Esophagus squamous epithelium (tissue), 5 donors: ENCODE measurements around the gene TM2D3. TPM values are rescaled to one million over a fixed set of nuclear protein-coding genes. Genes with fewer than 3 reads are reported as not detected.

Source experiments
- DNase-seq: peaks from one replicate; lab custom pipeline; 2025; lab: John Stamatoyannopoulos, UW
- H3K27ac ChIP-seq, 4 donors: fragments of 200-600 bp; sonication (generic); one replicate each; pipeline ENCODE4 v1.5.1; 2016 to 2019; ENCODE audit warnings: mild to moderate bottlenecking in 1 of 4
- H3K27me3 ChIP-seq, 4 donors: fragments of 200-600 bp; sonication (generic); 1 replicate in 3 of 4; 2 replicates in 1 of 4; pipeline versions ENCODE4 v1.5.1 to v1.6.0; 2017 to 2021; ENCODE audit warnings: antibody characterized with exemption in 1 of 4
- H3K36me3 ChIP-seq, 3 donors: fragments of 200-600 bp; sonication (generic); one replicate each; pipeline ENCODE4 v1.5.1; 2016 to 2019
- H3K4me1 ChIP-seq, 3 donors: fragments of 200-600 bp; sonication (generic); one replicate each; pipeline ENCODE4 v1.5.1; 2017 to 2019
- H3K4me3 ChIP-seq, 4 donors: fragments of 200-600 bp; sonication (generic); 1 replicate in 3 of 4; 2 replicates in 1 of 4; pipeline ENCODE4 v1.5.1; 2016 to 2019; ENCODE audit warnings: mild to moderate bottlenecking in 2 of 4, moderate library complexity in 1 of 4
- H3K9me3 ChIP-seq, 3 donors: fragments of 200-600 bp; sonication (generic); one replicate each; pipeline ENCODE4 v1.5.1; 2016 to 2019
- POLR2A ChIP-seq, 4 donors: fragments of 450-650 bp; IDR thresholded peaks; one replicate each; pipeline ENCODE4 v1.6.1; 2017; ENCODE audit warnings: antibody characterized with exemption in 4 of 4, mild to moderate bottlenecking in 4 of 4, moderate library complexity in 3 of 4
- WGBS, 2 donors: methylation state at CpG; one replicate each; pipeline ENCODE4 v1.1.5; 2018; 5-methylcytosine and 5-hydroxymethylcytosine counted together
- intact Hi-C: fragments of 100-400 bp; cut with DNase I; formaldehyde crosslinking; loops from one replicate; pipeline ENCODE4 v1.15.0; 2022
- total RNA-seq, 4 donors: library from RNA; depleted of rRNA; stranded (reverse); fragments of >200 nt; gene quantifications; one replicate each; pipeline ENCODE4 v1.1.0, GENCODE V29; 2016
- TF ChIP-seq, protein P1 (sequence below), 6 experiments: fragments of 450-650 bp in 4 of 6; fragments of 200-600 bp in 2 of 6; sonication (generic) in 2 of 6; IDR thresholded peaks; one replicate each; pipeline ENCODE4 v1.5.1; 2016 to 2019; ENCODE audit warnings: antibody characterized with exemption in 6 of 6, mild to moderate bottlenecking in 4 of 6, moderate library complexity in 4 of 6
- donor health status: DM: yes; HTN: yes; CAD: no.

TM2D3 gene
- total RNA-seq, 4 donors from 2014 or later, result 11.0 to 32.2 (median 19.9) TPM

DNA sequence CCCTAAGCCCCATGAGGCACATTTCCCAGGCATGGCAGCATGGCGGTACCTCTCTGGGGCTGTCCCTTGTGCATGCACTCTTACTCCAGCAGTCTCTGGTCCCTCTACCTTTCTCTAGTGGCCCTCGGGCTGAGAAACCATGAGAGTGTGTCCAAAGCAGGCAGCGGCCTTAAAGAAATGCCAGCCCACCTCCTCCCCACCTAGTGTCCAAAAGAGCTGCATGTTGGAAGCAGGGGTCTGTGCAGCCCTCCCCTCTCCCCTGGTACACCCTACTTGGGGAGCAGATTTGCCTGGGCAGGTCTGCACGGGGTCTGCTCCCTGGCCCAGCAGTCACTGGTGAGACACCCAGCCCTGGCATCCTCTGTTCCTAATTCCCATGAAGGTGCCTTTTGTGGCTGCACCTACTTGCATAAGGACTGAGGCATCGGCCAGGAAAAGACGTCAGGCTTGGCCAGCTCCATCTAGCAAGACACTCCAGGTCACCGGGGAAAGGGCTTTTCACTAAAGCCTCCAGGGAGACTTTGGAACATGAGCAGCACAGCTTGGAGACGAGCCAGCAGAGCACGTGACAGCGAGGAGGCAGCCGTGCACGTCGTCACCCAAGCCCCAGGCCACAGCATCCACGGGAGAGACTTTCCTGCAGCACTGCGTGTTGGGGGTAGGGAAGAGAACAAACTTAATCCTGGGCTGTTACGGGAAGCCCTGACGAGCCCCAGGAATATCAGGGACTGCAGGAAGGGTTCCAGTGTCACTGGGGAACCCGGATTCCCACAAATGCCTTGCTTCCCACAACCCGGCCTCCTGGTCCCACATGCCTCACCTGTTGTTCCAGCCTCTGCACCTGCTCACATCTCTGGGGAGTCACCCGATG is 38.8 kb downstream of the TM2D3 start:
- TF ChIP-seq, protein P1, sequence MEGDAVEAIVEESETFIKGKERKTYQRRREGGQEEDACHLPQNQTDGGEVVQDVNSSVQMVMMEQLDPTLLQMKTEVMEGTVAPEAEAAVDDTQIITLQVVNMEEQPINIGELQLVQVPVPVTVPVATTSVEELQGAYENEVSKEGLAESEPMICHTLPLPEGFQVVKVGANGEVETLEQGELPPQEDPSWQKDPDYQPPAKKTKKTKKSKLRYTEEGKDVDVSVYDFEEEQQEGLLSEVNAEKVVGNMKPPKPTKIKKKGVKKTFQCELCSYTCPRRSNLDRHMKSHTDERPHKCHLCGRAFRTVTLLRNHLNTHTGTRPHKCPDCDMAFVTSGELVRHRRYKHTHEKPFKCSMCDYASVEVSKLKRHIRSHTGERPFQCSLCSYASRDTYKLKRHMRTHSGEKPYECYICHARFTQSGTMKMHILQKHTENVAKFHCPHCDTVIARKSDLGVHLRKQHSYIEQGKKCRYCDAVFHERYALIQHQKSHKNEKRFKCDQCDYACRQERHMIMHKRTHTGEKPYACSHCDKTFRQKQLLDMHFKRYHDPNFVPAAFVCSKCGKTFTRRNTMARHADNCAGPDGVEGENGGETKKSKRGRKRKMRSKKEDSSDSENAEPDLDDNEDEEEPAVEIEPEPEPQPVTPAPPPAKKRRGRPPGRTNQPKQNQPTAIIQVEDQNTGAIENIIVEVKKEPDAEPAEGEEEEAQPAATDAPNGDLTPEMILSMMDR (IDR thresholded peaks at IDR 0.05), result no peak
- no peak for TF ChIP-seq POLR2A (IDR thresholded peaks at IDR 0.05)
- intact Hi-C loops, result no loop called here
- Histone ChIP-seq H3K4me1 (peaks cover 11 to 30% (median 11%) of the 10 kb centered on the region in 3 donors), H3K27me3 (peaks cover 0 to 27% (median 0%) of the 10 kb centered on the region in 4 donors), H3K9me3 (no peaks in the 10 kb centered on the region), H3K27ac (no peak overlapping the region), H3K4me3 (no peak overlapping the region), H3K36me3 (no peaks in the 10 kb centered on the region)
- DNase-seq, result no peak
- 7 to 51% methylated on average over 5 to 9 of the region's 20 CpGs for WGBS, 2 donors

DNA sequence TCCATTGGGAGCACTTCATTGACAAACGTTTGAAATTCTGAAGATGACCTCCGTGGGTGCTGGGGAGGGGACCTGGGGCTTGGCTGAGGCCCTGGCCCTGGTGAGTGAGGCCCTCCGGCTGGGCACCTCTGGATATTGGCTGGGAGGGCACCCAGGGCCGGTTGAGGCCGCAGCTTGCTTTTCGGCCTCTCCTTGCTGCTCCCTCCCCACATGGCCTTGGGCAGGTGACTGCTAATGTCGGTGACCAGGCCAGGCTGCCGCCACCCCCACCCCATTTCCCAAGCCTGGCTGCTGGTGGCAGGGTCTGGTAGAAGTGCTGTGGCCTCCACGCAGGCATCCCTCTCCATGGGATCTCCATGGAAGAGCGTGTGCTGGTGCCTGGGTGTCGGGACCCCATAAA is 39.5 kb downstream of the TM2D3 start:
- intact Hi-C loops, result no loop called here
- TF ChIP-seq, protein P1 (IDR thresholded peaks at IDR 0.05), result no peak
- no peak for TF ChIP-seq POLR2A (IDR thresholded peaks at IDR 0.05)
- Histone ChIP-seq H3K4me3 (no peak overlapping the region), H3K4me1 (peaks cover 11 to 30% (median 11%) of the 10 kb centered on the region in 3 donors), H3K27me3 (peaks cover 0 to 27% (median 0%) of the 10 kb centered on the region in 4 donors), H3K36me3 (no peaks in the 10 kb centered on the region), H3K9me3 (no peaks in the 10 kb centered on the region), H3K27ac (no peak overlapping the region)
- 40 to 93% methylated on average over 1 to 5 of the region's 11 CpGs for WGBS, 2 donors
- no peak for DNase-seq

DNA sequence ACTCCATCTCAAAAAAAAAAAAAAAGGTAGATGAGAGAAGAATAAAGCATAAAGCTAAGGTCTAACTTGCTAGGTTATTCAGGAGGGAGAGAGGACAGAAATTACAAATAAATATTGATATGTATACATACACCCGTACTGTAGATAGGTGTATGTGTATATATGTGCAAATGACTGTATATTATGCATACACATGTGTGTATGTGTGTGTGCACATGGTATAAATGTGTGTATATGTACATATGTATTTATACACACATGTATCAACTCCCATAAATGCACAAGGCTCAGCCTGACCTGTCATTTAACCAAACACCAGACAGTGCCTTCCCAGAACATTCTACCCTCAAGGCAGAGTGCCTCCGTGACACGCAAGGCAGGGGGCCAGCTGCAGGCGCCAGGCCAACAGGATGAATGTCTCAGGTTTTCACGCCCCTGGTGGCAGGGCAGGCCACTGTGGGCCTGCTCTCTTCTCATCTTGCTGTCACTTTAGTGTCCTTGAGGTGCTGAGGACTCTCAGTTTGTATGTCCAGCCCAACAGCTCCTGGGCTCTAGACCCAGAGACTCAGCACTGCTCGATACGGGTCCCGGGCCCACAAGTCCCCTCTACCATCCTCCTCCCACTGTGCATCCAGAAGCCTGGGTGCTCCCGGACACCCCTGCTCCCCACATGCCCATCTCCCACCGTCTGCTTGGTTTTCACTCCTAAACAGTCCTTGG is 40.4 kb downstream of the TM2D3 start:
- H3K27ac ChIP-seq, result no peak overlapping the region
- intact Hi-C loops, result no loop called here
- no peak for TF ChIP-seq POLR2A (IDR thresholded peaks at IDR 0.05)
- TF ChIP-seq, protein P1 (IDR thresholded peaks at IDR 0.05), result no peak
- WGBS, 2 donors, result 65 to 70% methylated on average over 10 of the region's 10 CpGs
- peaks cover 0 to 27% (median 0%) of the 10 kb centered on the region in 4 donors for H3K27me3 ChIP-seq
- no peak for DNase-seq
- H3K36me3 ChIP-seq, result no peaks in the 10 kb centered on the region
- H3K4me1 ChIP-seq, result peaks cover 11 to 30% (median 11%) of the 10 kb centered on the region in 3 donors
- H3K4me3 ChIP-seq, result no peak overlapping the region
- H3K9me3 ChIP-seq, result no peaks in the 10 kb centered on the region

DNA sequence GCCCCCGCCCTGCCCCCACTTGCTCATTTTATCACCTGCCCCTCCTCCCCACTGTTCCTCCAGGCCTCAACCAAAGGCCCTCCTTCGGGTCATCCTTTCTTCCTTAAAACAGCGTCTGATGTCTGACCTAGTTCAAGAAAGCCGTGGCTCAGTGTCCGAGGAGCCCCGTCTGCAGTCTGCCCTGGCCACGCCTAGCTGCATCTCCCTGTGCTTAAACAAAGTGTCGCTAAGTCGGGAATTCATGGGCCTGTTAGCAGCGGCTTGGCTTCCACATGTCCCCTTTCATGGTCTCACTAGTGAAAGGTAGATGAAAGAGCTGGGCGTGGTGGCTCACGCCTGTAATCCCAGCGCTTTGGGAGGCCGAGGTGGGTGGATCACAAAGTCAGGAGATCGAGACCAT is 41.2 kb downstream of the TM2D3 start:
- Histone ChIP-seq H3K36me3 (no peaks in the 10 kb centered on the region), H3K4me1 (peaks cover 4 to 23% (median 6%) of the 10 kb centered on the region in 3 donors), H3K27ac (no peak overlapping the region), H3K9me3 (no peaks in the 10 kb centered on the region), H3K27me3 (peaks cover 0 to 27% (median 0%) of the 10 kb centered on the region in 4 donors), H3K4me3 (no peak overlapping the region)
- WGBS, 2 donors, result 62 to 85% methylated on average over 5 to 7 of the region's 15 CpGs
- TF ChIP-seq, protein P1 (IDR thresholded peaks at IDR 0.05), result no peak
- no peak for TF ChIP-seq POLR2A (IDR thresholded peaks at IDR 0.05)
- intact Hi-C loops, result no loop called here
- DNase-seq, result no peak

DNA sequence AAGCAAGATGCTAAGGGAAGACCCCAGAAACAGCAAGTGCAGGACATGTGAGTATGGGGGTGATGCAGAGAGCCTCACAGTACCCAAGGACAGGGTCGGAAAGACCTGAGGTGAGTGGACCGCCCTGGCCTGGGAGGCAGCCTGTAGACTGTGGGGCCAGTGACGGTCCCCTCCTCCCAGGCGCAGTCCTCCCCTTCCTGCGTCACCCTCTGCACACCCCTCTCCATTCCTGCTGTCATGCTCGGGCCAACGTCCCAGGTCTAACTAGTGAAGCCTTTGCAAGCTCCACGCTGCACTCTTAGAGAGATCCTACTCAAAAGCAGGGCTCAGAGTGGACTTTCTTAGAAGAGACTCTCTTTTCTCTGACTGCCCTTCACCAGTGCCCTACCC is 41.6 kb downstream of the TM2D3 start:
- Histone ChIP-seq H3K9me3 (no peaks in the 10 kb centered on the region), H3K27me3 (peaks cover 0 to 29% (median 0%) of the 10 kb centered on the region in 4 donors), H3K27ac (no peak overlapping the region), H3K36me3 (no peaks in the 10 kb centered on the region), H3K4me3 (no peak overlapping the region), H3K4me1 (peaks cover under 1 to 19% (median 2%) of the 10 kb centered on the region in 3 donors)
- WGBS, 2 donors, result 75 to 93% methylated on average over 1 to 7 of the region's 8 CpGs
- no peak for TF ChIP-seq POLR2A (IDR thresholded peaks at IDR 0.05)
- TF ChIP-seq, protein P1 (IDR thresholded peaks at IDR 0.05), result no peak
- intact Hi-C loops, result no loop called here
- no peak for DNase-seq
